Peyer's patch (tissue), 4 donors: ENCODE results near the gene CLEC18B.
"Not testable (repeated sequence)": the region's sequence is repeated elsewhere in the genome, so short reads cannot be mapped to it uniquely, and the experiment has no call there.

Experiments
- POLR2A ChIP-seq, 2 donors: fragments of 450-650 bp; IDR thresholded peaks; one replicate each; pipeline ENCODE4 v1.5.1; 2017; ENCODE audit warnings: antibody characterized with exemption in 2 of 2, mild to moderate bottlenecking in 2 of 2, moderate library complexity in 2 of 2
- TF ChIP-seq, protein P1 (sequence below), 6 experiments: fragments of 450-650 bp in 4 of 6; fragments of 200-600 bp in 2 of 6; sonication (generic) in 1 of 6; IDR thresholded peaks; one replicate each; pipeline ENCODE4 v1.5.1; 2017 to 2019; ENCODE audit warnings: antibody characterized with exemption in 6 of 6, mild to moderate bottlenecking in 3 of 6, moderate library complexity in 1 of 6

DNA sequence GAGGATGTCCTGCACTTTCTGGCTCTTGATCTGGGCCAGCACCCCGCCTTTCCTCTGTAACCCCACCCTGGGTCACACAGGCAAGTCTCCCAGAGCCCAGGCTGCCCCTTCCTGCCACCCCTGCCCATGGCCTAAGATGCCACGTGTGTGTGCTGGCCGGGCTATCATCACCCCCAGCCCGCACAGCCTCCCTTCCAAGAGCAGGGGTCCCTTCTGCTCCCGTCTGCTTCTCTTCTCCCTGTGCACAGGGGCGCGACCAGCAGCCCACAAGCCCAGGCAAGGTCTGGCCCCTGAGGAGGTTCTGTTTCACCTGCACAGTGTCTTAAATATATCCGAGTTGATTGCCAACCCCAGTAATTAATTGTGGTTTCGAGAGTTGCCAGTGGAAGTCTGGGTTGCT is 10.3 kb downstream of the CLEC18B start:
- TF ChIP-seq, protein P1, sequence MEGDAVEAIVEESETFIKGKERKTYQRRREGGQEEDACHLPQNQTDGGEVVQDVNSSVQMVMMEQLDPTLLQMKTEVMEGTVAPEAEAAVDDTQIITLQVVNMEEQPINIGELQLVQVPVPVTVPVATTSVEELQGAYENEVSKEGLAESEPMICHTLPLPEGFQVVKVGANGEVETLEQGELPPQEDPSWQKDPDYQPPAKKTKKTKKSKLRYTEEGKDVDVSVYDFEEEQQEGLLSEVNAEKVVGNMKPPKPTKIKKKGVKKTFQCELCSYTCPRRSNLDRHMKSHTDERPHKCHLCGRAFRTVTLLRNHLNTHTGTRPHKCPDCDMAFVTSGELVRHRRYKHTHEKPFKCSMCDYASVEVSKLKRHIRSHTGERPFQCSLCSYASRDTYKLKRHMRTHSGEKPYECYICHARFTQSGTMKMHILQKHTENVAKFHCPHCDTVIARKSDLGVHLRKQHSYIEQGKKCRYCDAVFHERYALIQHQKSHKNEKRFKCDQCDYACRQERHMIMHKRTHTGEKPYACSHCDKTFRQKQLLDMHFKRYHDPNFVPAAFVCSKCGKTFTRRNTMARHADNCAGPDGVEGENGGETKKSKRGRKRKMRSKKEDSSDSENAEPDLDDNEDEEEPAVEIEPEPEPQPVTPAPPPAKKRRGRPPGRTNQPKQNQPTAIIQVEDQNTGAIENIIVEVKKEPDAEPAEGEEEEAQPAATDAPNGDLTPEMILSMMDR (IDR thresholded peaks at IDR 0.05) = not testable (repeated sequence)
- TF ChIP-seq POLR2A (IDR thresholded peaks at IDR 0.05) = not testable (repeated sequence)
